Karpas-422 (cell line): ENCODE results near the gene IFNA10. TPM values are rescaled to one million over a fixed set of nuclear protein-coding genes. Genes with fewer than 3 reads are reported as not detected.
"Not testable (repeated sequence)": the region's sequence is repeated elsewhere in the genome, so short reads cannot be mapped to it uniquely, and the experiment has no call there.

ENCODE experiments used
- DNase-seq: peaks from one replicate; pipeline ENCODE4 v3.0.0-alpha.2; 2015
- H2AFZ ChIP-seq: fragments of 200-600 bp; sonication (generic); 2 replicates; pipeline ENCODE4 v1.6.1; 2014; ENCODE audit warnings: antibody characterized with exemption, low read length, mixed read lengths
- H3K27ac ChIP-seq: fragments of 200-600 bp; sonication (generic); 2 replicates; pipeline ENCODE4 v1.5.1; 2014; ENCODE audit warnings: mild to moderate bottlenecking, low read length, moderate library complexity
- H3K27me3 ChIP-seq: fragments of 200-600 bp; sonication (generic); 2 replicates; pipeline ENCODE4 v1.6.1; 2014; ENCODE audit warnings: low read length, mixed read lengths
- H3K36me3 ChIP-seq: fragments of 200-600 bp; sonication (generic); 2 replicates; pipeline ENCODE4 v1.6.1; 2014; ENCODE audit warnings: low read length, mixed read lengths; ENCODE audit not compliant: insufficient read depth
- H3K4me1 ChIP-seq: fragments of 200-600 bp; sonication (generic); 2 replicates; pipeline ENCODE4 v1.6.1; 2014; ENCODE audit warnings: mild to moderate bottlenecking, low read length, mixed read lengths
- H3K4me2 ChIP-seq: fragments of 200-600 bp; sonication (generic); 2 replicates; pipeline ENCODE4 v1.6.1; 2014; ENCODE audit warnings: low read length, low read depth, mild to moderate bottlenecking; ENCODE audit not compliant: poor library complexity, severe bottlenecking
- H3K4me3 ChIP-seq: fragments of 200-600 bp; sonication (generic); 2 replicates; pipeline ENCODE4 v1.5.1; 2014; ENCODE audit warnings: mild to moderate bottlenecking, antibody characterized with exemption, low read length, mixed read lengths
- H3K79me2 ChIP-seq: fragments of 200-600 bp; sonication (generic); 2 replicates; pipeline ENCODE4 v1.6.1; 2014; ENCODE audit warnings: mild to moderate bottlenecking, low read length, mixed read lengths
- H3K9ac ChIP-seq: fragments of 200-600 bp; sonication (generic); 2 replicates; pipeline ENCODE4 v1.6.0; 2014; ENCODE audit warnings: low read length
- H3K9me2 ChIP-seq: fragments of 200-600 bp; sonication (generic), shearing (Covaris generic); replicated peaks from 2 replicates; pipeline ENCODE4 v1.6.0; 2014; ENCODE audit warnings: mild to moderate bottlenecking, low read length, moderate library complexity; ENCODE audit not compliant: insufficient read depth
- H3K9me3 ChIP-seq: fragments of 300-700, 200-600 bp; sonication (generic); 2 replicates; pipeline ENCODE4 v1.6.1; 2014; ENCODE audit warnings: low read length, mixed read lengths
- H4K20me1 ChIP-seq: fragments of 200-600 bp; sonication (generic); 2 replicates; pipeline ENCODE4 v1.6.1; 2014; ENCODE audit warnings: mild to moderate bottlenecking, antibody characterized with exemption, low read length, low read depth; ENCODE audit not compliant: insufficient read depth
- total RNA-seq: library from RNA; depleted of rRNA; stranded (reverse); fragments of >200 nt; shearing (Covaris generic); gene quantifications from 2 replicates; pipeline ENCODE4 v1.2.3, GENCODE V29; 2014; ENCODE audit warnings: low replicate concordance; rRNA removed

The IFNA10 gene
- total RNA-seq: not detected in 2 replicates

- not testable (repeated sequence) for H3K36me3 ChIP-seq, H3K79me2 ChIP-seq, H3K4me3 ChIP-seq, H3K4me1 ChIP-seq, DNase-seq, H3K9ac ChIP-seq, H3K9me2 ChIP-seq, H4K20me1 ChIP-seq, H3K4me2 ChIP-seq, H2AFZ ChIP-seq, H3K27ac ChIP-seq, H3K27me3 ChIP-seq, H3K9me3 ChIP-seq
Observed at GRCh38 chr9:21207043-21207442, at the start of gene IFNA10. IFNA10 (minus strand) TSS chr9:21207143; CDS start chr9:21207097, 46 bp downstream.

DNA sequence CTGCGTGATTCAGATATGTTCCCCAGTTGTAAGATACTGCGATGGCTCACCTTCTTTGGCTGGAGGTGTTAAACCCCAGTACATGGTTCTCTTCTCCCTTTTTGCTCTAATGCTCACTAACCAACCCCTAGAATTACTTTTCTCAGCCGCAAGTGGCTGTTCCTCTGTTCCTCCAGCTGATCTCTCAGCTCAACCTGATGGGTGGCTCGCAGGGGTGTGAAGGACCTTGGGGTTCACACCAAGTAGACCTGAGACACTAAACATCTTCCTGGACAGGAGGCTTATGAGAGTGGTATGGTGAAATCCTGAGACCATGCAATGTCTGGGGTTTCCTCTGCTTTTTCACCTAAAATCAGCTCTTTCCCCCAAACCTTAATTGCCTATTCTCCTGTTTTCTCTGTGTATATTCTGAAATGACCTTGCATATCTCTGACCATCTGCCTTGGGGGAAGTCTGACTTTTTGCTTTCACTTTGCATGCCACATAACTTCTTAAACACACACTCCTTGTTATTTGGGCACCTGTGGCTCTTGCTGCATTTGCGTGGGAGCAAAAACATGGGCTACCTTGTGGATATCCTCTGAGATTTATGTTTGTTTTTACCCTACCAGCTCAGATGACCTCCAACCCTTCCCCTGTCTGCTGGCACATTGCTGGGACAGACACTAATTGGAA lies 48.7 kb upstream of the IFNA10 start:
- H3K79me2 ChIP-seq: no peaks in the 10 kb centered on the region
- no peak overlapping the region for H3K9ac ChIP-seq
- no peaks in the 10 kb centered on the region for H3K9me2 ChIP-seq
- no peaks in the 10 kb centered on the region for H4K20me1 ChIP-seq
- H3K4me3 ChIP-seq: no peak overlapping the region
- H3K36me3 ChIP-seq: no peaks in the 10 kb centered on the region
- no peaks in the 10 kb centered on the region for H3K27me3 ChIP-seq
- H2AFZ ChIP-seq: no peak overlapping the region
- H3K9me3 ChIP-seq: no peaks in the 10 kb centered on the region
- no peak for DNase-seq
- H3K4me1 ChIP-seq: no peaks in the 10 kb centered on the region
- no peak overlapping the region for H3K4me2 ChIP-seq
- no peak overlapping the region for H3K27ac ChIP-seq

GRCh38 chr9:21252721-21253547 lies 46.0 kb upstream of the IFNA10 start:
- no peak overlapping the region for H2AFZ ChIP-seq
- no peak overlapping the region for H3K4me2 ChIP-seq
- H3K9me2 ChIP-seq: no peaks in the 10 kb centered on the region
- no peaks in the 10 kb centered on the region for H3K27me3 ChIP-seq
- H3K27ac ChIP-seq: no peak overlapping the region
- H4K20me1 ChIP-seq: no peaks in the 10 kb centered on the region
- no peaks in the 10 kb centered on the region for H3K4me1 ChIP-seq
- H3K9me3 ChIP-seq: no peaks in the 10 kb centered on the region
- H3K9ac ChIP-seq: no peak overlapping the region
- no peaks in the 10 kb centered on the region for H3K36me3 ChIP-seq
- H3K4me3 ChIP-seq: no peak overlapping the region
- DNase-seq: peak; percentile 61
- no peaks in the 10 kb centered on the region for H3K79me2 ChIP-seq

- Histone ChIP-seq H3K9ac (no peak overlapping the region), H3K9me3 (no peaks in the 10 kb centered on the region), H3K36me3 (no peaks in the 10 kb centered on the region), H3K4me1 (no peaks in the 10 kb centered on the region), H2AFZ (no peak overlapping the region), H3K4me2 (no peak overlapping the region), H3K79me2 (no peaks in the 10 kb centered on the region), H3K9me2 (no peaks in the 10 kb centered on the region), H3K27ac (no peak overlapping the region), H4K20me1 (no peaks in the 10 kb centered on the region), H3K27me3 (no peaks in the 10 kb centered on the region), H3K4me3 (no peak overlapping the region)
- DNase-seq: no peak
Observed at GRCh38 chr9:21251638-21252037, 44.7 kb upstream of the IFNA10 start.

DNA sequence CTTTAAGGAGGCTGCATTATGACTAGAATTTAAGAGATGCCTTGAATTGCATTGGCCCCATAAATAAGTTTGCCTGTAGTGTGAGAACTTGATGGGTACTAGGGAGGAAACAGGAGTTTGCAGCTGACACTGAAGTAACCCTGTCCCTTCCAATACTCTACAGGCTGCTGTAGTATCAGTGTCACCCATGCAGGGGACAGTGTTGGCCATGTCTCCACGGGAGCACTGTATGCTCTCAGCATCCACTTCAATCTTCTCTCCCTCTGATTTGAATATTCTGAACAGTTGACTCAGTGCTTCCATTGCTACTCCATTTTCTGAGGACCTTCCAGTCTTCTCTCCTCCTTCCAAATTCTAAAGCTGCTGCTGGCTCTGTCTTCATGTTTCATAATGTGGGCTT lies 44.2 kb upstream of the IFNA10 start:
- Histone ChIP-seq H3K27ac (no peak overlapping the region), H4K20me1 (no peaks in the 10 kb centered on the region), H3K27me3 (no peaks in the 10 kb centered on the region), H3K79me2 (no peaks in the 10 kb centered on the region), H3K4me1 (no peaks in the 10 kb centered on the region), H3K36me3 (no peaks in the 10 kb centered on the region), H3K4me3 (no peak overlapping the region), H3K9me2 (no peaks in the 10 kb centered on the region), H2AFZ (no peak overlapping the region), H3K4me2 (no peak overlapping the region), H3K9ac (no peak overlapping the region), H3K9me3 (no peaks in the 10 kb centered on the region)
- DNase-seq: no peak

DNA sequence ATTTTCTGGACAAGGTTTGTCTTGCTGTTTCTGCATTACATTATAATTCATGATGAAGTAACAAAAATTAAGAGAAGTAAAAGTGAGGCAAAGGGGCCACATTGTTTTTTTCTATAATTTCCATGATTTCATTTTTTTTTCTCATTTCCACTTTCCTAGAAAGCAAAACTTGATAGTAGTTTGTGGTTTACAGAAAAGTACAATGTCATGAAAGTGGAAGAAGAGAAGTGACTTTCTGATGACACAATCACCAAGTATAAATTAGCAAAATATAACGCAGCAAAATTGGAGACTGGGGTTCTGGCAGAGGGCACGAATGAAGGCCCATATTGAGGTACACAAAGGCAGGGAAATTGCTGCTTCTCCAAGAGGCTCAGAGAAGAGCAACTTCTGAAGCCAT lies 37.9 kb upstream of the IFNA10 start:
- H3K4me2 ChIP-seq: no peak overlapping the region
- no peak overlapping the region for H3K4me3 ChIP-seq
- H4K20me1 ChIP-seq: 0 out of 2 replicates have a peak, but pooled peaks cover 4% of the 10 kb centered on the region
- no peaks in the 10 kb centered on the region for H3K4me1 ChIP-seq
- H2AFZ ChIP-seq: no peak overlapping the region
- no peak overlapping the region for H3K9ac ChIP-seq
- no peaks in the 10 kb centered on the region for H3K27me3 ChIP-seq
- H3K36me3 ChIP-seq: no peaks in the 10 kb centered on the region
- H3K9me2 ChIP-seq: no peaks in the 10 kb centered on the region
- no peaks in the 10 kb centered on the region for H3K9me3 ChIP-seq
- H3K79me2 ChIP-seq: no peaks in the 10 kb centered on the region
- H3K27ac ChIP-seq: no peak overlapping the region
- DNase-seq: peak; percentile 34

DNA sequence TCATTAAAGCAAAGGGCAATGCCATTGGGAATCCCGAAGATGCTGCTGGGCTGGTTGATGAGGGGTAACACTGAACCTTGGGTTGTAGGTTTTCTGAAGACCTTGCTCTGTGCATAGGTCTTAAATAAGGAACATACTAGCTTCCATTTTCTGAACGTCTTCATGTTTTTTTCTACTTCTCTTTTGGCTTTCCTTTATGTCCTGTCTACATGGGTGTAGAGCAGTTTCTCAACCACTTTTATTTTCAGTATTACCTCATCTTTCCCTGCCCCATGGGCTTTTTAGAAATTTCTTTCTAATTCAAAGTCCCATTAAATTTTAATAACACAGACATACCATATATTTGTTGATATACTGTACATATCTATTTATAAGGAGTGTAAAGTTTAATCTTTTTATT lies 33.0 kb upstream of the IFNA10 start, which contains the start of gene IFNA14:
Gene IFNA14 (minus strand): TSS at position 95 of the 400 bp plus-strand sequence. CDS start 70 bp downstream, at position 25.
- Histone ChIP-seq H3K4me2 (no peak within 1 kb of the TSS), H3K27me3 (no peaks in the 10 kb centered on the region), H2AFZ (no peak within 1 kb of the TSS)

GRCh38 chr9:21236360-21236714 lies 29.4 kb upstream of the IFNA10 start:
- H3K27ac ChIP-seq, H3K9ac ChIP-seq, H3K4me3 ChIP-seq, H3K4me1 ChIP-seq, H3K4me2 ChIP-seq, H3K27me3 ChIP-seq, H3K9me2 ChIP-seq, H3K79me2 ChIP-seq, H3K9me3 ChIP-seq, H3K36me3 ChIP-seq, H2AFZ ChIP-seq, H4K20me1 ChIP-seq: not testable (repeated sequence)
- peak; percentile 29 for DNase-seq

More for the DNA sequence above, 33.0 kb upstream of the IFNA10 start, which contains the start of gene IFNA14:
- H3K9me2 ChIP-seq: no peaks in the 10 kb centered on the region
- no peaks in the 10 kb centered on the region for H3K4me1 ChIP-seq
- no peak within 1 kb of the TSS for H3K9ac ChIP-seq
- H3K79me2 ChIP-seq: no peaks in the 10 kb centered on the region
- no peak within 1 kb of the TSS for H3K27ac ChIP-seq
- DNase-seq: no peak
- 0 out of 2 replicates have a peak, but pooled peaks cover 4% of the 10 kb centered on the region for H4K20me1 ChIP-seq
- H3K4me3 ChIP-seq: no peak within 1 kb of the TSS
- H3K36me3 ChIP-seq: no peaks in the 10 kb centered on the region
- no peaks in the 10 kb centered on the region for H3K9me3 ChIP-seq
